HG03159 (cell line): Measurements from ENCODE around the gene SLC26A8.
"Not testable (repeated sequence)": the region's sequence is repeated elsewhere in the genome, so short reads cannot be mapped to it uniquely, and the experiment has no call there.

Experiments used
- ATAC-seq: cut with Tn5 transposase; IDR thresholded peaks from one replicate; pipeline ENCODE4 v1.9.1; 2021; ENCODE audit warnings: mild to moderate bottlenecking, moderate library complexity; ENCODE audit not compliant: unreplicated experiment

SLC26A8 gene

DNA sequence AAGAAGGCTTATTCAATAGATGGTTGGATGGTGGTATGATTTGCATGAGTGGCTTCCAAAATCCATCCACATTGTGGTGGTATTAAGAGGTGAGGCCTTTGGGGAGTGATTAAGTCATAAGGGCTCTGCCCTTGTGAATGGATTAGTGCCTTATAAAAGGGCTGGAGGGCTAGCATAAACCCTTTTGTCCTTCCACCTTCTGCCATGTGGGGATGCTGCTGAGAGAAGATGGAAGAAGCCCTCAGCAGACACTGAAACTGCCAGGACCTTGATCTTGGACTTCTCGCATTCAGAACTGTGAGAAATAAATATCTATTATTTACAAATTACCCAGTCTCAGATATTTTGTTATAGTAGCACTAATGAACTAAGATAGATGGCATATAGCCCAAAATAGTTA is 75.7 kb downstream of the SLC26A8 start:
- no peak for ATAC-seq

- ATAC-seq, result no peak
These were observed 78.8 kb downstream of the SLC26A8 start for GRCh38 chr6:35945650-35946025.

DNA sequence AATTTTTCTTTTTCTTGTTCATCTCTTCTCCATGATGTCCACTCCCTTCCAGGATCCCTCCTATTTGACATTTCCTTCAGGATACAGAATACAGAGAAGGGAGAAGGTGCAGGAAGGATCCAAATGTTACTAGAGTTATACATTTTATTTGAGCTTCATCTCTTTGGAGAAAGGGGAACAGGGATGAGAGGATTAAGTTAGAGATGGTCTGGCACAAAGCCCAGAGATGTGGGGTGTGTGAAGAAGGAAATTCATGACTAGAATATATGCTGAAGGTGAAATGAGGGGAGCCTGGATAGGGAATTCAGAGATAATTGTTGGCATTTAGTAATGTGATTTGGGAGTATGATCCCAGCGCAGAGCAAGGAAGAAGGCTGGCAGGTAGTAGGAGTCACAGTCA is 81.1 kb downstream of the SLC26A8 start:
- ATAC-seq, result no peak

GRCh38 chr6:35942355-35942754 is 82.1 kb downstream of the SLC26A8 start:
- ATAC-seq, result no peak

DNA sequence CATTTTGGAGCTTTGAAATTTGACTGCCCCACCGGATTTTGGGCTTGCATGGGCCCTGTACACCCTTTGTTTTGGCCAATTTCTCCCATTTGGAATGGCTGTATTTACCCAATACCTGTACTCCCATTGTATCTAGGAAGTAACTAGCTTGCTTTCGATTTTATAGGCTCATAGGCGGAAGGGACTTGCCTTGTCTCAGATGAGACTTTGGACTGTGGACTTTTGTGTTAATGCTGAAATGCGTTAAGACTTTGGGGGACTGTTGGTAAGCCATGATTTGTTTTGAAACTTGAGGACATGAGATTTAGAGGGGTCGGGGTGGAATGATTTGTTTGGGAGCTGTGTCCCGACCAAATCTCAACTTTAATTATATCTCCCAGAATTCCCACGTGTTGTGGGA is 83.3 kb downstream of the SLC26A8 start:
- not testable (repeated sequence) for ATAC-seq

DNA sequence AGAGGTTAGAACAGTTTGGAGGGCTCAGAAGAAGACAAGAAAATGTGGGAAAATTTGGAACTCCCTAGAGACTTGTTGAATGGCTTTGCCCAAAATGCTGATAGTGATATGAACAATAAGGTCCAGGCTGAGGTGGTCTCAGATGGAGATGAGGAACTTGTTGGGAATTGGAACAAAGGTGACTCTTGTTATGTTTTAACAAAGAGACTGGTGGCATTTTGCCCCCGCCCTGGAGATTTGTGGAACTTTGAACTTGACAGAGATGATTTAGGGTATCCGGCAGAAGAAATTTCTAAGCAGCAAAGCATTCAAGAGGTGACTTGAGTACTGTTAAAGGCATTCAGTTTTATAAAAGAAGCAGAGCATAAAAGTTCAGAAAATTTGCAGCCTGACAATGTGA is 84.4 kb downstream of the SLC26A8 start:
- not testable (repeated sequence) for ATAC-seq

GRCh38 chr6:35939259-35939658 is 85.2 kb downstream of the SLC26A8 start:
- not testable (repeated sequence) for ATAC-seq

- no peak for ATAC-seq
These were observed 87.6 kb downstream of the SLC26A8 start for GRCh38 chr6:35936681-35937359.

- ATAC-seq, result no peak
These were observed 89.0 kb downstream of the SLC26A8 start for GRCh38 chr6:35935469-35935868.

- no peak for ATAC-seq
These were observed 90.6 kb downstream of the SLC26A8 start for GRCh38 chr6:35933844-35934243.

DNA sequence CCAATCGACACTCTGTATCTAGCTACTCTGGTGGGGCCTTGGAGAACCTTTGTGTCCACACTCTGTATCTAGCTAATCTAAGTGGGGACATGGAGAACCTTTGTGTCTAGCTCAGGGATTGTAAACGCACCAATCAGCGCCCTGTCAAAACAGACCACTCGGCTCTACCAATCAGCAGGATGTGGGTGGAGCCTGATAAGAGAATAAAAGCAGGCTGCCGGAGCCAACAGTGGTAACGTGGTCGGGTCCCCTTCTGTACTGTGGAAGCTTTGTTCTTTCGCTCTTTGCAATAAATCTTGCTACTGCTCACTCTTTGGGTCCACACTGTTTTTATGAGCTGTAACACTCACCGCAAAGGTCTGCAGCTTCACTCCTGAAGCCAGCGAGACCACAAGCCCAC is 92.6 kb downstream of the SLC26A8 start:
- not testable (repeated sequence) for ATAC-seq

DNA sequence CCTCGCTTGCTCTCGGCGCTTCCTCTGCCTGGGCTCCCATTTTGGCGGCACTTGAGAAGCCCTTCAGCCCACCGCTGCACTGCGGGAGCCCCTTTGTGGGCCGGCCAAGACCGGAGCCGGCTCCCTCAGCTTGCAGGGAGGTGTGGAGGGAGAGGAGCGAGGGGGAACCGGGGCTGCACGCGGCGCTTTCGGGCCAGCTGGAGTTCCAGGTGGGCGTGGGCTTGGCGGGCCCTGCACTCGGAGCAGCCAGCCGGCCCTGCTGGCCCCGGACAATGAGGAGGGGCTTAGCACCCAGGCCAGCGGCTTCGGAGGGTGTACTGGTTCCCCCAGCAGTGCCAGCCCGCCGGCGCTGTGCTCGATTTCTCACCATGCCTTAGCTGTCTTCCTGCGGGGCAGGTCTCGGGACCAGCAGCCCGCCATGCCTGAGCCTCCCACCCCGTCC is 93.3 kb downstream of the SLC26A8 start:
- no peak for ATAC-seq

GRCh38 chr6:35929601-35930000 is 94.8 kb downstream of the SLC26A8 start:
- no peak for ATAC-seq

- ATAC-seq, result no peak
These were observed 97.8 kb downstream of the SLC26A8 start for GRCh38 chr6:35926509-35927215.

DNA sequence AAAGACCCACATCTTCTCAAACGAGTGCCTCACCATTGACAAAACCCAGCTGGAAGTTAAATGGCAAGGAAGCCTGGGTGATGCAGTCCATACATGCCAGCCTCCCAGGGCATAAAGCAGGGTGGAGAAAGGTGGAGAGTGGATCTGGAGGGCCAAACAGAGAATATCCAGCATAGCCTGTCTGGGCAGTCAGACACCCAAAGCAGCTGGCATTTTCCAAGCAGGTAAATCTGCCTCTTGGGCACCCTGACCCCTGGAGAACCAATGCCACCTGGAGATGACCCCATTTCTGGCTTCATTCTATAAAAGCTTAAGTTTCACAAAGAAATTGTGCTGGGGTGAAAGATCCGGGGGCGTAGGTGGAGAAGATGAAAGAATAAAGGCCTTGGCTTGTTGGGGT is 98.5 kb downstream of the SLC26A8 start:
- ATAC-seq, result no peak

GRCh38 chr6:35924146-35924545 is 100.3 kb downstream of the SLC26A8 start:
- ATAC-seq, result no peak

GRCh38 chr6:35922139-35922554 is 102.3 kb downstream of the SLC26A8 start:
- no peak for ATAC-seq

GRCh38 chr6:35920793-35921732 is 103.4 kb downstream of the SLC26A8 start, which contains the start of gene SRPK1:
TSS of gene SRPK1 (minus strand) at chr6:35921098. CDS start at chr6:35921056, 42 bp downstream.
- peak; percentile 80 for ATAC-seq

DNA sequence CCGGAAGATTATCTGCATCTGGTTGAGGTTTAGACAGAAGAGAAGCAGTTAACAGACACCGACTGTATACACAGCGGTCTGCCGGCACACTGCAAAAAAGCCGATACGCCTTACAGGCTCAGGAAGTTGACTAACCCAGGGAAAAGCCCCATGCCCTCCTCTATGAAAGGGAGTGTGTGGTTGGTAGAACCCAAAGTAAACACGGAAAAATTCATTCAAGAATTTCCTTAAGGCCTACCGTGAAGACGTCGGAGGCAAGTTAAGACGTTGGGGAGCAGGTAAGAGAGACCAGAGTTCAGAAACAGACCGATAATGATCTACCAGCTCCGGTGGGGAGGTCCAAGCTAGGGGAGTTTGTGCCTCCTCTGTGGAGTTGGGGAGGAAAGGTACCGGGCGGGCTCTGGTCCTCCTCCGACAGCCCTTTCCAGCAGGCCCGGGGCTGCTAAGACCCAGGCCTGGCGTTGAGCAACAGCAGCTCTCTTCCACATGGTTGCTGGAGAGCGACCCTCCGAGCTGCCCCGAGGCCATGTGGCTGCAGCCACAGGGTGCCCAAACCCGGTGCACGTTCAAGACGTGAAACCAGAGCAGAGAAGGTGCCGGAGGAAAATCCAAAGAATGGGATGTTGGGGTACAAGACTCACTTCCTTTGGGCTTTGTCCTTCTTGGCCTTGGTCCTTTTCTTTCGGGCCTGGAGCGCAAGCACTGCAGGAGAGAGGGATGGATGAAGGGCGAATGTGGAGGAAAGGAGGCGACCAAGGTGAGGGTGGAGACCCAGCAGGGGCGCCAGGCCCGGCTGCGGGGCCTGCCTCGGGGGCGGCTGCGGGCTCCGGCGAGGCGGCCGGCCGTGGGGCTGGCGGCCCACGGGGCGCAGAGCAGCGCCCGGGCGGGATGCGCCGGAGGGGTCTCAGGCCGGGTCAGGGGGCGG is 104.4 kb downstream of the SLC26A8 start:
- ATAC-seq, result peak; percentile 27
